Brain microvascular endothelial cell (primary cell): ENCODE data around the gene MYO5A.

ENCODE experiments used
- DNase-seq: peaks from one replicate; pipeline ENCODE4 v3.0.0-alpha.2; 2020
- H3K27ac ChIP-seq: fragments of 250-450 bp; sonication (Bioruptor Pico); 2 replicates; pipeline ENCODE4 v1.5.1; 2020; ENCODE audit warnings: mild to moderate bottlenecking, moderate library complexity
- H3K27me3 ChIP-seq: fragments of 250-450 bp; sonication (Bioruptor Pico); replicated peaks from 2 replicates; pipeline ENCODE4 v1.5.1; 2020; ENCODE audit warnings: mild to moderate bottlenecking
- H3K36me3 ChIP-seq: fragments of 250-450 bp; sonication (Bioruptor Pico); replicated peaks from 2 replicates; pipeline ENCODE4 v1.5.1; 2020; ENCODE audit warnings: mild to moderate bottlenecking
- H3K4me3 ChIP-seq: 2 replicates; pipeline ENCODE4 v1.5.1; 2011; ENCODE audit warnings: low read depth, mild to moderate bottlenecking, control low read depth, low read length, moderate library complexity
- CTCF ChIP-seq: IDR thresholded peaks from 2 replicates; pipeline ENCODE4 v1.5.1; 2011; ENCODE audit warnings: low read depth, mild to moderate bottlenecking, moderate library complexity, low read length, control low read depth, inconsistent platforms; ENCODE audit errors: missing control alignments
- in situ Hi-C: cut with HindIII; loops from 2 replicates; pipeline ENCODE4 v1.10.0; 2017; ENCODE audit warnings: low sequenced_read_pairs, low pct_ligation_motif_present

The MYO5A gene

GRCh38 chr15:52382647-52383046 is 146.0 kb downstream of the MYO5A start:
- DNase-seq = no peak
- H3K36me3 ChIP-seq = peaks cover 7% of the 10 kb centered on the region
- no peak overlapping the region for H3K27ac ChIP-seq
- no peak for TF ChIP-seq CTCF
- no peaks in the 10 kb centered on the region for H3K27me3 ChIP-seq
- in situ Hi-C loops = no loop called here
- no peak overlapping the region for H3K4me3 ChIP-seq

- no peak overlapping the region for H3K4me3 ChIP-seq
- no peak for DNase-seq
- in situ Hi-C loops = no loop called here
- no peak for TF ChIP-seq CTCF
- H3K27ac ChIP-seq = no peak overlapping the region
- H3K27me3 ChIP-seq = no peaks in the 10 kb centered on the region
- peaks cover 16% of the 10 kb centered on the region for H3K36me3 ChIP-seq
Measured at GRCh38 chr15:52379395-52380106, 149.1 kb downstream of the MYO5A start.

- Histone ChIP-seq H3K27me3 (no peaks in the 10 kb centered on the region), H3K36me3 (peaks cover 17% of the 10 kb centered on the region), H3K4me3 (no peak overlapping the region), H3K27ac (no peak overlapping the region)
- no peak for TF ChIP-seq CTCF
- DNase-seq = no peak
- in situ Hi-C loops = no loop called here
Measured at GRCh38 chr15:52378746-52379394, 149.8 kb downstream of the MYO5A start.

GRCh38 chr15:52370010-52370409 is 158.7 kb downstream of the MYO5A start:
- TF ChIP-seq CTCF = no peak
- Histone ChIP-seq H3K4me3 (no peak overlapping the region), H3K36me3 (peaks cover 16% of the 10 kb centered on the region), H3K27me3 (no peaks in the 10 kb centered on the region), H3K27ac (no peak overlapping the region)
- DNase-seq = no peak
- in situ Hi-C loops = no loop called here

- TF ChIP-seq CTCF = no peak
- Histone ChIP-seq H3K27ac (no peak overlapping the region), H3K36me3 (peaks cover 10% of the 10 kb centered on the region), H3K27me3 (no peaks in the 10 kb centered on the region), H3K4me3 (no peak overlapping the region)
- in situ Hi-C loops = no loop called here
- DNase-seq = no peak
Measured at GRCh38 chr15:52369455-52369854, 159.2 kb downstream of the MYO5A start.
